Gastrocnemius medialis (tissue), 4 donors: ENCODE results near the gene LRMDA. TPM values are rescaled to one million over a fixed set of nuclear protein-coding genes. Genes with fewer than 3 reads are reported as not detected.

ENCODE experiments used
- ATAC-seq, 2 donors: fragments of 150-250 bp; one replicate each; pipeline ENCODE4 v1.9.1; 2016
- DNase-seq, 2 donors: peaks; one replicate each; pipeline ENCODE4 v3.0.0-alpha.2; 2019
- H3K27ac ChIP-seq, 4 donors: fragments of 200-600 bp; sonication (generic); 1 replicate in 1 of 4; 2 replicates in 3 of 4; pipeline ENCODE4 v1.5.1; 2016 to 2018; ENCODE audit warnings: mild to moderate bottlenecking in 2 of 4, moderate library complexity in 1 of 4
- H3K27me3 ChIP-seq, 3 donors: fragments of 200-600 bp; sonication (generic) in 2 of 3; 1 replicate in 1 of 3; 2 replicates in 2 of 3; pipeline versions ENCODE4 v1.5.1 to v1.6.0; 2016 to 2019; ENCODE audit warnings: mild to moderate bottlenecking in 1 of 3, moderate library complexity in 1 of 3
- H3K36me3 ChIP-seq, 2 donors: fragments of 200-600 bp; sonication (generic) in 1 of 2; one replicate each; pipeline ENCODE4 v1.5.1; 2017 to 2018
- H3K4me1 ChIP-seq, 2 donors: fragments of 200-600 bp; sonication (generic) in 1 of 2; one replicate each; pipeline ENCODE4 v1.5.1; 2016 to 2017; ENCODE audit warnings: mild to moderate bottlenecking in 2 of 2
- H3K4me3 ChIP-seq, 4 donors: fragments of 200-600 bp; sonication (generic) in 3 of 4; 1 replicate in 1 of 4; 2 replicates in 3 of 4; pipeline ENCODE4 v1.5.1; 2016 to 2019; ENCODE audit warnings: mild to moderate bottlenecking in 2 of 4
- H3K9me3 ChIP-seq, 3 donors: fragments of 200-600 bp; sonication (generic) in 2 of 3; 1 replicate in 1 of 3; 2 replicates in 2 of 3; pipeline ENCODE4 v1.5.1; 2016 to 2019
- POLR2A ChIP-seq, 2 donors: fragments of 450-650 bp; IDR thresholded peaks; one replicate each; pipeline ENCODE4 v1.6.1; 2017; ENCODE audit warnings: antibody characterized with exemption in 2 of 2, mild to moderate bottlenecking in 2 of 2, moderate library complexity in 2 of 2
- in situ Hi-C, 4 donors: fragments of 200-750 bp; cut with MboI; loops; one replicate each; pipeline versions ENCODE4 v1.15.0 to v1.8.0; 2017; ENCODE audit warnings: low sequenced_read_pairs in 4 of 4
- intact Hi-C: fragments of 100-400 bp; cut with DNase I; formaldehyde crosslinking; loops from one replicate; pipeline ENCODE4 v1.15.1; 2023; ENCODE audit warnings: low total_unique reads
- total RNA-seq, 4 donors: library from RNA; depleted of rRNA; stranded (reverse); fragments of >200 nt; gene quantifications; one replicate each; pipeline versions ENCODE4 v1.1.0 to v1.2.3, GENCODE V29; 2016
- TF ChIP-seq, protein P1 (sequence below), 5 experiments: fragments of 450-650 bp in 3 of 5; fragments of 200-600 bp in 2 of 5; sonication (generic) in 2 of 5; IDR thresholded peaks in 4 of 5; conservative IDR thresholded peaks in 1 of 5; 1 replicate in 4 of 5; 2 replicates in 1 of 5; pipeline ENCODE4 v1.5.1; 2016 to 2019; ENCODE audit warnings: antibody characterized with exemption in 5 of 5, mild to moderate bottlenecking in 3 of 5, moderate library complexity in 3 of 5

LRMDA gene
- total RNA-seq, 4 donors from 2014 or later = 0.80 to 4.5 (median 1.4) TPM

DNA sequence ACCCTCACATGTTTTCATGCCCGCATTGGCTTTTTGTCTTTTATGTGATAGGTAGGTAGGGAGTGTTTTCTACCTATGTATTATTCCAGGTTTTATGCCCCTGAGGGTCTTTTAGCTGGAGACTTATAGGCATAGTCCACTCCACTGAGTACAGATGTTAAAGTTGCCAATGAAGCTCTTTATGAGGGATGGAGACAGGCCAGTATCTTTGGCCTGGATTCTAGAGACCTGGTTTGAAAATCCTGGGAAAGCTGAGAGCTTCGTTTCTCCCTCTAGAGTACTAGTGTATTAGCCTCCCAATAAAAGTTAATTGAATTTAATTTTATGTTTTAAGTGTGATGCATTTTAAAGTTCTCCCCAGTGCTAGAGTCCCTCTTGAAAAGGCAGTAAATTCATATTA lies 854.1 kb downstream of the LRMDA start:
- in situ Hi-C loops (no loop called here), intact Hi-C loops (no loop called here)
- ATAC-seq = no peak
- TF ChIP-seq, protein P1, sequence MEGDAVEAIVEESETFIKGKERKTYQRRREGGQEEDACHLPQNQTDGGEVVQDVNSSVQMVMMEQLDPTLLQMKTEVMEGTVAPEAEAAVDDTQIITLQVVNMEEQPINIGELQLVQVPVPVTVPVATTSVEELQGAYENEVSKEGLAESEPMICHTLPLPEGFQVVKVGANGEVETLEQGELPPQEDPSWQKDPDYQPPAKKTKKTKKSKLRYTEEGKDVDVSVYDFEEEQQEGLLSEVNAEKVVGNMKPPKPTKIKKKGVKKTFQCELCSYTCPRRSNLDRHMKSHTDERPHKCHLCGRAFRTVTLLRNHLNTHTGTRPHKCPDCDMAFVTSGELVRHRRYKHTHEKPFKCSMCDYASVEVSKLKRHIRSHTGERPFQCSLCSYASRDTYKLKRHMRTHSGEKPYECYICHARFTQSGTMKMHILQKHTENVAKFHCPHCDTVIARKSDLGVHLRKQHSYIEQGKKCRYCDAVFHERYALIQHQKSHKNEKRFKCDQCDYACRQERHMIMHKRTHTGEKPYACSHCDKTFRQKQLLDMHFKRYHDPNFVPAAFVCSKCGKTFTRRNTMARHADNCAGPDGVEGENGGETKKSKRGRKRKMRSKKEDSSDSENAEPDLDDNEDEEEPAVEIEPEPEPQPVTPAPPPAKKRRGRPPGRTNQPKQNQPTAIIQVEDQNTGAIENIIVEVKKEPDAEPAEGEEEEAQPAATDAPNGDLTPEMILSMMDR (IDR thresholded peaks at IDR 0.05 in 4 of 5, conservative IDR thresholded peaks at IDR 0.05 in 1 of 5) = no peak
- no peak for TF ChIP-seq POLR2A (IDR thresholded peaks at IDR 0.05)
- no peak overlapping the region for H3K27ac ChIP-seq
- H3K9me3 ChIP-seq = no peaks in the 10 kb centered on the region
- DNase-seq = no peak
- no peaks in the 10 kb centered on the region for H3K36me3 ChIP-seq
- no peaks in the 10 kb centered on the region for H3K27me3 ChIP-seq
- no peaks in the 10 kb centered on the region for H3K4me1 ChIP-seq
- H3K4me3 ChIP-seq = no peak overlapping the region

DNA sequence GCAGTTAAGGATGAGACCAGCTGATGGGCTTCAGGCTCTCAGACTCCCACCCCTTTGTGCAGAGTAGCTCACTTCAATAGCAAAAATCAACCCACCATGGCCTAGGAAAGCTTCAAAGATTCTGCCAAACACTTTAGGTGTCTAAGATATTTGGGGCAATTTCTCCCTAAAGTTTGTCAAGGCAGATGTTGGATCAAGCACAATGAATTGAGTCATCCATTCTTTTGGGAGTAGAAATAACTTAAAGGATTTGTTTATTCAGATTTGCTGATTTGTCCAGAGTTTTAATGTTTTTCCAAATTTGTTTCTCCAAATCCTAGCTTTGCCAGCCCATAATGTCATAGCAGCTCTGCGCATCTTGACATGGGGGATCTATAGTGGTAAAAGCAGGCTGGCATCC lies 855.1 kb downstream of the LRMDA start:
- TF ChIP-seq POLR2A (IDR thresholded peaks at IDR 0.05) = no peak
- in situ Hi-C loops (no loop called here), intact Hi-C loops (no loop called here)
- ATAC-seq = no peak
- no peak overlapping the region for H3K27ac ChIP-seq
- H3K9me3 ChIP-seq = no peaks in the 10 kb centered on the region
- no peak overlapping the region for H3K4me3 ChIP-seq
- no peak for DNase-seq
- H3K4me1 ChIP-seq = no peaks in the 10 kb centered on the region
- H3K27me3 ChIP-seq = no peaks in the 10 kb centered on the region
- no peaks in the 10 kb centered on the region for H3K36me3 ChIP-seq

DNA sequence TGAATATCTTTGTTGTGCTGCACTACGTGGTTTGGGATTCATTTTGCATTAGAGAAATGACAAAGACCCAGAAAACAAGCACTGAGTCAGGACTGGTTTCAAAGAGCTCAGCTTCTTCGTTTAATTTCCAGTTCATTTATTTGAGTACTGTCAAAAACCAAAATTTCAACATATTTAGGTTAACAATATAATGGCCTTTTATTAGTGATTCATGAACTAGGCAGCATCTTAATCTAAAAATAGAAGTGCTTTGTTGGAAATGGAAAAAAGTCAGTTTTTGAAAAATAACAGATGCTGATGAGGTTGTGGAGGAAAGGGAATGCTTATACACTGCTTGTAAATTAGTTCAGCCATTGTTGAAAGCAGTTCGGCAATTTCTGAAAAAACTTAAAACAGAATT lies 856.4 kb downstream of the LRMDA start:
- DNase-seq = no peak
- in situ Hi-C loops = no loop called here
- no peaks in the 10 kb centered on the region for H3K36me3 ChIP-seq

DNA sequence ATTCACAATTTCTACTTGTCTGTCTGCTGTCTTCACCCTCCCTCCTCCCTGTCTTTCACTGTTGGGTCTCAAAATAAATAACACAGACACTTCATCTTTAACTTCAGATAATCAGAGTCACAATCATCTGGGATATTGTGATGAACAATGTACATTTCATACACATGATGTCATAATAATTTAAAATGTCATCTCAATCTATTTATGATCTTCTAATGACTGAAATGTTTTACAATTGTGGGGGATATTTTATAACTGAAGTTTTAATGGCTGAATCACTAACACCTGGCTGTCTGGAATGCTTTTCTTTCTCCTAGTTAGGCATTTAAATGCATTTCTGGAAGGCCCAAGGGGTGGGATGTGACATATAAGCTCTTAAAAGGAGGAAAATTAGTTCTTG lies 859.8 kb downstream of the LRMDA start:
- in situ Hi-C loops (no loop called here), intact Hi-C loops (no loop called here)
- Histone ChIP-seq H3K4me3 (no peak overlapping the region), H3K27ac (no peak overlapping the region), H3K36me3 (no peaks in the 10 kb centered on the region), H3K27me3 (no peaks in the 10 kb centered on the region), H3K4me1 (no peaks in the 10 kb centered on the region), H3K9me3 (no peaks in the 10 kb centered on the region)
- no peak for TF ChIP-seq POLR2A (IDR thresholded peaks at IDR 0.05)
- TF ChIP-seq, protein P1 (IDR thresholded peaks at IDR 0.05 in 4 of 5, conservative IDR thresholded peaks at IDR 0.05 in 1 of 5) = no peak
- no peak for ATAC-seq
- no peak for DNase-seq

More for the DNA sequence above, 856.4 kb downstream of the LRMDA start:
- no peak overlapping the region for H3K4me3 ChIP-seq
- TF ChIP-seq POLR2A (IDR thresholded peaks at IDR 0.05) = no peak
- TF ChIP-seq, protein P1 (IDR thresholded peaks at IDR 0.05 in 4 of 5, conservative IDR thresholded peaks at IDR 0.05 in 1 of 5) = no peak
- no peaks in the 10 kb centered on the region for H3K4me1 ChIP-seq
- ATAC-seq = no peak
- intact Hi-C loops = no loop called here
- H3K9me3 ChIP-seq = no peaks in the 10 kb centered on the region
- H3K27me3 ChIP-seq = no peaks in the 10 kb centered on the region
- H3K27ac ChIP-seq = no peak overlapping the region

DNA sequence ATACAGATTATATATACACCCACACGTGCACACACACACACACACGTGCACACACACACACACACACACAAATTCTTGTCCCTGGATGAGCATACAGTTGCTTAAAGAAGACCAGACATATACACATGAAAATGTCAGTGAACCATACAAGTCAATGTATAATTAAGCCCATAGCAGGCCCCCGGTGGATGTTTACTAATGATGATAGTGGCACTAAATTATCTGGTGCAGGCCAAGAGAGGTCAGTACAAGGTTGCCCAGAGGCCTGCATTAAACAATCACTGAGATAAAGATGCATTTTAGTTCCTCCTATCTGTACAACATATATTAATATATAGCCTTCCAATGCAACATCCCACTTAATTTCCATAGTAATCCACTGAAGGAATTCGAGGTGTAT lies 860.5 kb downstream of the LRMDA start:
- H3K9me3 ChIP-seq = no peaks in the 10 kb centered on the region
- H3K36me3 ChIP-seq = no peaks in the 10 kb centered on the region
- TF ChIP-seq POLR2A (IDR thresholded peaks at IDR 0.05) = no peak
- H3K27ac ChIP-seq = no peak overlapping the region
- no peaks in the 10 kb centered on the region for H3K4me1 ChIP-seq
- intact Hi-C loops = no loop called here
- no peak overlapping the region for H3K4me3 ChIP-seq
- in situ Hi-C loops = no loop called here
- DNase-seq (no peak), ATAC-seq (no peak)
- no peaks in the 10 kb centered on the region for H3K27me3 ChIP-seq

DNA sequence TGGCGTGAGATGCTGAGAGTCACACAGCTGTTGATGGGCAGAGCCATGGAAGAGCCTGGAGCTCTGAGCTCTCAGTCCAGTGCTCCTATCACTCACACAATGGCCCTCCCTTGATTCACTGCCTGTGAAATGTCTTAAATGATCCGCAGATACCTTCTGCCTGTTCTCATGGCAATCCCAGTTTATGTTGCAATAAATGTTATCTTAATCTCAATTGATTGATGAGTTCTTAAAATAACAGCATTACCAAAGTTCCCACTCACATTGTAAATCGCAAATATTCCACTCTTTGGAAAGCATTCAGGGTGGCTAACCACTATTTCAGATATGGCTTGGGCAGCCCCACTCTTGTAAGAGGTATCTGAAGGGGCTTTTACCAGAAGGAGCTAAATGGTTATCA lies 865.5 kb downstream of the LRMDA start:
- DNase-seq (no peak), ATAC-seq (no peak)
- TF ChIP-seq, protein P1 (IDR thresholded peaks at IDR 0.05 in 4 of 5, conservative IDR thresholded peaks at IDR 0.05 in 1 of 5) = no peak
- TF ChIP-seq POLR2A (IDR thresholded peaks at IDR 0.05) = no peak
- Histone ChIP-seq H3K27me3 (no peaks in the 10 kb centered on the region), H3K9me3 (no peaks in the 10 kb centered on the region), H3K4me3 (no peak overlapping the region), H3K4me1 (no peaks in the 10 kb centered on the region), H3K27ac (no peak overlapping the region), H3K36me3 (no peaks in the 10 kb centered on the region)
- intact Hi-C loops = no loop called here
- in situ Hi-C loops = no loop called here
